ENCODE results near the gene PRKAG1. TPM values are rescaled to one million over a fixed set of nuclear protein-coding genes. Genes with fewer than 3 reads are reported as not detected.

Gene PRKAG1
- polyA plus RNA-seq, 2 of the 4 experiments (the other 2 are of a cell fraction), result 40.0 to 100 TPM

DNA sequence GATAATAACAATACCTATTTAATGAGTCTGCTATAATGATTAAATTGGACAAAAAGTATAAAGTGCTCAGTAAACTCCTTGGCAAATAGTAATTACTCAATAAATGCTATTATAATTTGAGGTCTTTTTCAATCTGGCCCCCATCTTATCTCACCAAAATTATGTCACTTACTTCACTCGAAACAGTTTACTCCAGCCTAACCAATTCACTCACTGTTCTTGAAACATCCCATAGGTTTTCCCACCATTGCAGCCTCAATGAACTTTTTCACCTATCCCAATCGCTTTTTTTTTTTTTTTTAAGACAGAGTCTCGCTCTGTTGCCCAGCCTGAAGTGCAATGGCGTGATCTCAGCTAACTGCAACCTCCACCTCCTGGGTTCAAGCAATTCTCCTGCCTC lies 17.5 kb upstream of the PRKAG1 start:
- H3K4me3 ChIP-seq, result no peak overlapping the region
- H3K9me3 ChIP-seq, result no peaks in the 10 kb centered on the region
- WGBS (ENCODE audit: missing lambda C conversion rate), result 93% methylated on average over 4 of the region's 4 CpGs
- POLR2A ChIA-PET, result interaction anchor here (0.6 kb wide), 1 partner anchor 18 kb away, joined by 5 read pairs; the partner anchor contains the start of gene PRKAG1
- CTCF ChIA-PET, result interaction anchor here (0.9 to 3.1 kb wide), 8 partner anchors 8 to 253 kb away, joined by 3 to 13 read pairs (median 8); partner anchors contain the start of gene WNT1
- TF ChIP-seq CBX8 (IDR thresholded peaks at IDR 0.05) (no peak), SMC3 (IDR thresholded peaks at IDR 0.05) (no peak), ZC3H11A (IDR thresholded peaks at IDR 0.05) (no peak), MAX (IDR thresholded peaks at IDR 0.05) (no peak), ESRRA (IDR thresholded peaks at IDR 0.05; ENCODE audit: borderline replicate concordance, low read length) (no peak), FOSB (CRISPR knock-in tag; IDR thresholded peaks at IDR 0.05) (no peak), HOXB5 (CRISPR knock-in tag; IDR thresholded peaks at IDR 0.05) (no peak), CEBPB (IDR thresholded peaks at IDR 0.05) (no peak), RNF2 (IDR thresholded peaks at IDR 0.05; ENCODE audit: borderline replicate concordance, low read depth) (no peak), NR3C1 (IDR thresholded peaks at IDR 0.05) (no peak), RARB (CRISPR knock-in tag; IDR thresholded peaks at IDR 0.05) (no peak), POLR2A (IDR thresholded peaks at IDR 0.05; ENCODE audit: low read length) (no peak)
- TF ChIP-seq, protein P1, sequence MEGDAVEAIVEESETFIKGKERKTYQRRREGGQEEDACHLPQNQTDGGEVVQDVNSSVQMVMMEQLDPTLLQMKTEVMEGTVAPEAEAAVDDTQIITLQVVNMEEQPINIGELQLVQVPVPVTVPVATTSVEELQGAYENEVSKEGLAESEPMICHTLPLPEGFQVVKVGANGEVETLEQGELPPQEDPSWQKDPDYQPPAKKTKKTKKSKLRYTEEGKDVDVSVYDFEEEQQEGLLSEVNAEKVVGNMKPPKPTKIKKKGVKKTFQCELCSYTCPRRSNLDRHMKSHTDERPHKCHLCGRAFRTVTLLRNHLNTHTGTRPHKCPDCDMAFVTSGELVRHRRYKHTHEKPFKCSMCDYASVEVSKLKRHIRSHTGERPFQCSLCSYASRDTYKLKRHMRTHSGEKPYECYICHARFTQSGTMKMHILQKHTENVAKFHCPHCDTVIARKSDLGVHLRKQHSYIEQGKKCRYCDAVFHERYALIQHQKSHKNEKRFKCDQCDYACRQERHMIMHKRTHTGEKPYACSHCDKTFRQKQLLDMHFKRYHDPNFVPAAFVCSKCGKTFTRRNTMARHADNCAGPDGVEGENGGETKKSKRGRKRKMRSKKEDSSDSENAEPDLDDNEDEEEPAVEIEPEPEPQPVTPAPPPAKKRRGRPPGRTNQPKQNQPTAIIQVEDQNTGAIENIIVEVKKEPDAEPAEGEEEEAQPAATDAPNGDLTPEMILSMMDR (IDR thresholded peaks at IDR 0.05), result no peak
- no peak overlapping the region for H3K27ac ChIP-seq
- H3K4me2 ChIP-seq, result no peak overlapping the region
- H3K4me1 ChIP-seq, result no peaks in the 10 kb centered on the region
- DNase-seq (ENCODE audit: low read depth in 1 of 2, low spot score in 1 of 2), result no peak
- ATAC-seq, result no peak
- FAIRE-seq, result no peak

DNA sequence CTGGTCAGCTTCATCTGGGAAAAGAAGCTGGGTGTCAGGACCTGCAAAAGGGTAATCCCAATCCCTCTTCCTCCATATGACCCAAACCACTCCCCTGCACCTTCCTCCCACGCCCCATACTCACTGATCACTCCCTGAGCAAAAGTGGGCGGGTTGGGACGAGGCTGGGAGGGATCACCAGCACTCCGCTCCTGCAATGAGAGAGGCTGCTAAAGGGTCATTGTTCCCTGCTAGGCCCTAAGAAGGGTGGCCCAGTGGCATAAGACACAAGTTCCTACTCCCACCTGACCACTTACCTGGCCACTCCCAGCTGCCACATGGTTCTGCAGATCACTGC lies 15.7 kb upstream of the PRKAG1 start:
- ChIA-PET CTCF (interaction anchor here (1.5 to 3.1 kb wide), 3 partner anchors 9 to 30 kb away, joined by 4 to 13 read pairs (median 10); no protein-coding TSS in a partner anchor), POLR2A (no interaction called here)
- ATAC-seq (no peak), FAIRE-seq (no peak), DNase-seq (ENCODE audit: low read depth in 1 of 2, low spot score in 1 of 2) (no peak)
- no peak overlapping the region for H3K4me3 ChIP-seq
- no peaks in the 10 kb centered on the region for H3K9me3 ChIP-seq
- 92% methylated on average over 4 of the region's 4 CpGs for WGBS (ENCODE audit: missing lambda C conversion rate)
- no peak overlapping the region for H3K4me2 ChIP-seq
- no peak overlapping the region for H3K27ac ChIP-seq
- H3K4me1 ChIP-seq, result no peaks in the 10 kb centered on the region
- TF ChIP-seq EP300 (IDR thresholded peaks at IDR 0.05) (no peak), JUN (IDR thresholded peaks at IDR 0.05) (no peak), HEYL (CRISPR knock-in tag; IDR thresholded peaks at IDR 0.05) (no peak), BCL3 (IDR thresholded peaks at IDR 0.05) (no peak), FOSB (CRISPR knock-in tag; IDR thresholded peaks at IDR 0.05) (no peak), ELK1 (IDR thresholded peaks at IDR 0.05; ENCODE audit: low read depth, low read length) (no peak), MAZ (IDR thresholded peaks at IDR 0.05; ENCODE audit: borderline replicate concordance, low read depth, low read length) (no peak), KDM5A (IDR thresholded peaks at IDR 0.05) (no peak), HOXB5 (CRISPR knock-in tag; IDR thresholded peaks at IDR 0.05) (no peak)

DNA sequence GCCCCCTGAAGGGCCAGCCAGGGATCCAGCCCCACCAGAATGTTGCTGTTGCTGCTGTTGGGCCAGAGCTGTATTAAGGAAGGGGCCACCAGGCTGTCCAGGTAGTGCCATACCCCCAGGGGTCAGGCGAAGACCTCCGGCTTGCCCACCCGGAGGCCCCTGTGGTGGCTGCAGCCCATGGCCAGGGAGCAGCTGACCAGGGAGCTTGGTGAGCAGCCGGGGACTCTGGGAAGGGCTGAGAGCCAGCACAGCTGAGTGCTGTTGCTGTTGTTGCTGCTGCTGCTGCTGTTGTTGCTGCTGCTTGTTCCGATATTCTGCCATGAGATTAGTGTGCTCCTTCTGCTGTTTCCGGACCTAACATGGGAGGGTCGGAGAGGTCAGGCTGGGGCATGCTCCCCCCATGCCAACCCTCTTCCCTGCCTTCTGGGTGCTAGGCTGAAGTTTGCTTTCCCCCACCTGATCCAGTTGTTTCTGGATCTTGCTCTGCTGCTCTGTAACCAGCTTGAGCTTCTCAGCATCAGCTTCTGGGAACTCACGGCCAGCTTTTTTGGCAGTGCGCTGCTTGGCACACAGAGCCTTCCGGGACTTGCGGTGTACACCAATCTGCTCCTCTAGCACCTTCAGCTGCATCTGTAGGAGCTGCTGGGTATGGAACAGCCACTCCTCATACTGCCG lies 15.2 kb upstream of the PRKAG1 start:
- no peaks in the 10 kb centered on the region for H3K9me3 ChIP-seq
- no peak overlapping the region for H3K27ac ChIP-seq
- H3K4me1 ChIP-seq, result no peaks in the 10 kb centered on the region
- DNase-seq (ENCODE audit: low read depth in 1 of 2, low spot score in 1 of 2) (no peak), ATAC-seq (no peak; a peak in 2 of 6 replicates), FAIRE-seq (no peak)
- WGBS (ENCODE audit: missing lambda C conversion rate), result 91% methylated on average over 12 of the region's 12 CpGs
- CTCF ChIA-PET, result interaction anchor here (1.0 to 3.1 kb wide), 6 partner anchors 9 to 37 kb away, joined by 3 to 13 read pairs (median 6); no protein-coding TSS in a partner anchor
- H3K4me3 ChIP-seq, result no peak overlapping the region
- POLR2A ChIA-PET, result no interaction called here
- H3K4me2 ChIP-seq, result no peak overlapping the region
- no peak for TF ChIP-seq HES2 (IDR thresholded peaks at IDR 0.05)
- no peak for TF ChIP-seq NPAS2 (CRISPR knock-in tag; IDR thresholded peaks at IDR 0.05; ENCODE audit: borderline replicate concordance)
- TF ChIP-seq NR3C1 (IDR thresholded peaks at IDR 0.05), result no peak
- TF ChIP-seq KDM5A (IDR thresholded peaks at IDR 0.05), result no peak
- no peak for TF ChIP-seq SMC3 (IDR thresholded peaks at IDR 0.05)
- TF ChIP-seq ZC3H11A (IDR thresholded peaks at IDR 0.05), result no peak
- no peak for TF ChIP-seq HDAC2 (IDR thresholded peaks at IDR 0.05)
- TF ChIP-seq ZNF302 (CRISPR knock-in tag; IDR thresholded peaks at IDR 0.05), result no peak
- TF ChIP-seq, protein P2, sequence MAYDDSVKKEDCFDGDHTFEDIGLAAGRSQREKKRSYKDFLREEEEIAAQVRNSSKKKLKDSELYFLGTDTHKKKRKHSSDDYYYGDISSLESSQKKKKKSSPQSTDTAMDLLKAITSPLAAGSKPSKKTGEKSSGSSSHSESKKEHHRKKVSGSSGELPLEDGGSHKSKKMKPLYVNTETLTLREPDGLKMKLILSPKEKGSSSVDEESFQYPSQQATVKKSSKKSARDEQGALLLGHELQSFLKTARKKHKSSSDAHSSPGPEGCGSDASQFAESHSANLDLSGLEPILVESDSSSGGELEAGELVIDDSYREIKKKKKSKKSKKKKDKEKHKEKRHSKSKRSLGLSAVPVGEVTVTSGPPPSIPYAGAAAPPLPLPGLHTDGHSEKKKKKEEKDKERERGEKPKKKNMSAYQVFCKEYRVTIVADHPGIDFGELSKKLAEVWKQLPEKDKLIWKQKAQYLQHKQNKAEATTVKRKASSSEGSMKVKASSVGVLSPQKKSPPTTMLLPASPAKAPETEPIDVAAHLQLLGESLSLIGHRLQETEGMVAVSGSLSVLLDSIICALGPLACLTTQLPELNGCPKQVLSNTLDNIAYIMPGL (CRISPR knock-in tag; IDR thresholded peaks at IDR 0.05; ENCODE audit: borderline replicate concordance), result no peak
- TF ChIP-seq POLR2AphosphoS2 (conservative IDR thresholded peaks at IDR 0.05; ENCODE audit: low read length), result no peak
- no peak for TF ChIP-seq EHF (CRISPR knock-in tag; IDR thresholded peaks at IDR 0.05)
- no peak for TF ChIP-seq CBX8 (IDR thresholded peaks at IDR 0.05)
- no peak for TF ChIP-seq HEYL (CRISPR knock-in tag; IDR thresholded peaks at IDR 0.05)
- TF ChIP-seq JUN (IDR thresholded peaks at IDR 0.05), result no peak
- no peak for TF ChIP-seq HOXB13 (CRISPR knock-in tag; IDR thresholded peaks at IDR 0.05; ENCODE audit: low read depth)
- TF ChIP-seq CHD2 (IDR thresholded peaks at IDR 0.05; ENCODE audit: low read length, partially characterized antibody), result no peak

Measured in A549 (cell line).